Type B pancreatic cell (in vitro differentiated cells): ENCODE results near the gene MBD6. TPM values are rescaled to one million over a fixed set of nuclear protein-coding genes. Genes with fewer than 3 reads are reported as not detected.

Source experiments
- DNase-seq: peaks from one replicate; pipeline ENCODE4 v3.0.0; 2021; ENCODE audit warnings: mixed read lengths; ENCODE audit not compliant: unreplicated experiment; ENCODE audit errors: extremely low spot score
- H3K27ac Mint-ChIP-seq: 2 replicates; pipeline ENCODE4 v1.8.0; 2021; ENCODE audit warnings: mild to moderate bottlenecking, mixed read lengths
- H3K27me3 Mint-ChIP-seq: 2 replicates; pipeline ENCODE4 v1.8.0; 2021; ENCODE audit warnings: mixed read lengths
- H3K36me3 Mint-ChIP-seq: 2 replicates; pipeline ENCODE4 v1.8.0; 2021; ENCODE audit warnings: mixed read lengths
- H3K4me1 Mint-ChIP-seq: one replicate; pipeline ENCODE4 v1.8.0; 2021; ENCODE audit warnings: mixed read lengths; ENCODE audit not compliant: unreplicated experiment
- H3K4me3 Mint-ChIP-seq: 2 replicates; pipeline ENCODE4 v1.8.0; 2021; ENCODE audit warnings: mild to moderate bottlenecking, mixed read lengths
- H3K9me3 Mint-ChIP-seq: 2 replicates; pipeline ENCODE4 v1.8.0; 2021; ENCODE audit warnings: mixed read lengths
- total RNA-seq: library from RNA; stranded (reverse); gene quantifications from 2 replicates; pipeline ENCODE4 v1.2.1, GENCODE V29; 2021; ENCODE audit warnings: low replicate concordance
- TF ChIP-seq, protein P1 (sequence below): fragments of 200-600 bp; sonication (generic); conservative IDR thresholded peaks from 2 replicates; pipeline ENCODE4 v1.5.0; 2021; ENCODE audit warnings: antibody characterized with exemption, mild to moderate bottlenecking

The MBD6 gene
- total RNA-seq, 1 donor from 2014 or later, result 94.7 TPM

DNA sequence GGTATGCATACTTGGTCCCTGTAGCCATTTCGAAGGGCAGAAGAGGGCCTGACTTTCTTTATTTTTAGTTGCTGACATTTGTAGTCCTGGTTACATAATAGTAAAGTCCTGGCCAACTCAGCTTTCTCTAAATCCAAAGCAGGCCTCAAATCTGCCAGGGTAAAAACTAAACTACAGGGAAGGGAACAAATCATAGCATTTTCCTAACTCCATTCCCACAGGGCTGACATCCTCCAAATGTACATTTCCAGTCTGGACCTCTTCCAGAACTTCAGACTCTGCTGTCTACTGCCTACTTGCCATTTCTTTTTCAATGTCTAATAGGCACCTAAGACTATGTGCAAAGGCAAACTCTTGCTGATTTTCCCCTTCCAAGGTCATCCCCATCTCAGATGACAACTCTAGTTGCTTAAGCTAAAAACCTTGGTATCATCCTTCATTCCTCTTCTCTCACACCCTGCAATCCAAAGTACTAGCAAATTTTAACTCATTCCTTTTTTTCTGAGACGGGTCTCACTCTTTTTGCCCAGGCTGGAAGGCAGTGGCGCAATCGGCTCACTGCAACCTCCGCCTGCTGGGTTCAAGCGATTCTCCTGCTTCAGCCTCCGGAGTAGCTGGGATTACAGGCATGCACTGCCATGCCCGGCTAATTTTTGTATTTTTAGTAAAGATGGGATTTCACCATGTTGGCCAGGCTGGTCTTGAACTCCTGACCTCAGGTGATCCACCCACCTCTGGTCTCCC is 4.3 kb upstream of the MBD6 start:
- Mint-ChIP-seq H3K9me3 (no peaks in the 10 kb centered on the region), H3K4me3 (peak overlapping the region; percentile 99), H3K36me3 (peaks cover 21% of the 10 kb centered on the region), H3K27me3 (no peaks in the 10 kb centered on the region), H3K27ac (peak overlapping the region; percentile 99), H3K4me1 (peaks cover 26% of the 10 kb centered on the region)
- DNase-seq, result no peak
- TF ChIP-seq, protein P1, sequence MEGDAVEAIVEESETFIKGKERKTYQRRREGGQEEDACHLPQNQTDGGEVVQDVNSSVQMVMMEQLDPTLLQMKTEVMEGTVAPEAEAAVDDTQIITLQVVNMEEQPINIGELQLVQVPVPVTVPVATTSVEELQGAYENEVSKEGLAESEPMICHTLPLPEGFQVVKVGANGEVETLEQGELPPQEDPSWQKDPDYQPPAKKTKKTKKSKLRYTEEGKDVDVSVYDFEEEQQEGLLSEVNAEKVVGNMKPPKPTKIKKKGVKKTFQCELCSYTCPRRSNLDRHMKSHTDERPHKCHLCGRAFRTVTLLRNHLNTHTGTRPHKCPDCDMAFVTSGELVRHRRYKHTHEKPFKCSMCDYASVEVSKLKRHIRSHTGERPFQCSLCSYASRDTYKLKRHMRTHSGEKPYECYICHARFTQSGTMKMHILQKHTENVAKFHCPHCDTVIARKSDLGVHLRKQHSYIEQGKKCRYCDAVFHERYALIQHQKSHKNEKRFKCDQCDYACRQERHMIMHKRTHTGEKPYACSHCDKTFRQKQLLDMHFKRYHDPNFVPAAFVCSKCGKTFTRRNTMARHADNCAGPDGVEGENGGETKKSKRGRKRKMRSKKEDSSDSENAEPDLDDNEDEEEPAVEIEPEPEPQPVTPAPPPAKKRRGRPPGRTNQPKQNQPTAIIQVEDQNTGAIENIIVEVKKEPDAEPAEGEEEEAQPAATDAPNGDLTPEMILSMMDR, result no peak

DNA sequence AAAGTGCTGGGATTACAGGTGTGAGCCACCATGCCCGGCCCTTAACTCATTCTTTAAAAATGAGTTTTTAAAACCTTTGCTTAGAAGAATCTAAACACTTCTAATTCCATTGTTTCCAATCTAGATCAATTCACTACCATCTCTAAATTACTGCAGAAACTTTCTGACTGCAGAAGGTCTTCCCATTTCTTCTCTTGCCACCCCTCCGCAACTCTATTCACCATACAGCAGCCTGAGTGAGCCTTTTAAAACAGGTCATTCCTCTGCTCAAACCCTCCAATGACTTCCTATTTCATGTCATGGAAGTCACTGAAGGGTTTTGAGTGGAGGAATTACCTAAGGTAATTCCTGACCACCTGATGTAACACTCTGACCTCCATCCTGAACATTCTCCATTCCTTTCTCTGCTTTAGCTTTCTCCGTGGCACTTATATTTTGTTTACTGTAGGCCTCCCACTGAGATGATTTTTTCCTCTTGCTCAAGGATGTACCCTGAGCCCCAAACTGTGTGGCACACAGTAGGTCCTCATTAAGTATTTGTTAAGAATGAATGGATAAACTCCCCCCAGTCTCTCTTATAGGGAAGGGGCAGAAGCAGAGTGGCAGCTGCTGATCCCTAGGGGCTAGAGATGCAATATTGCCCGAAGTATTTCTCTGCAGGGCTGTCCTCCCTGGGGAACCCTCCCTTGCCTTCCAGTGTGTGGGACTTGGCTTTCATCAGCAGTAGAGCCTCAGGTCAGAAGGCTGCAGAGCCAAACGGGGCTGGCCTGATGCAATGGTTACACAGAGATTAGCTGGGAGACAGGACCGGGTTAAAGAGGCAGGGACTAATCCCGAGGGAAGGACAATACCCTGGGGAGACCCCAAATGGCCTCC is 3.5 kb upstream of the MBD6 start:
- no peak for DNase-seq
- Mint-ChIP-seq H3K36me3 (peaks cover 21% of the 10 kb centered on the region), H3K4me1 (peaks cover 32% of the 10 kb centered on the region), H3K27ac (peak overlapping the region; percentile 99), H3K4me3 (peak overlapping the region; percentile 99), H3K27me3 (no peaks in the 10 kb centered on the region), H3K9me3 (no peaks in the 10 kb centered on the region)
- TF ChIP-seq, protein P1, result no peak

DNA sequence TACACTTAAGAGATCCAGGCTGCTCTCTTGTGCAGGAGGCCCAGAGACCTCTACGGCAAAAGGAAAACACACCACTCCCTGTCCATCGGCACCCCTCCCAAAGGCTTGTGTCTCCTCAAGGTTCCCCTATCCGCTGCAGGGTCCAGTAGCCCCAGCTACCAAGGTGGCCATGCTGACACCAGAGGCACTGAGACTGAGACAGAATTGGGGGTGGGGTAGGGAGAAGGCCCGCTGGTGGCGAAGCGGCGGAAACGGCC is 2.9 kb upstream of the MBD6 start:
- DNase-seq, result no peak
- TF ChIP-seq, protein P1, result no peak
- Mint-ChIP-seq H3K9me3 (no peaks in the 10 kb centered on the region), H3K36me3 (peaks cover 24% of the 10 kb centered on the region), H3K4me3 (peak overlapping the region; percentile 99), H3K27ac (peak overlapping the region; percentile 99), H3K4me1 (peaks cover 37% of the 10 kb centered on the region), H3K27me3 (no peaks in the 10 kb centered on the region)

GRCh38 chr12:57520053-57520818 is 2.4 kb upstream of the MBD6 start, which contains the start of gene DDIT3:
TSS of gene DDIT3 (minus strand) at chr12:57520514. CDS start at chr12:57517406, 3,108 bp downstream.
- Mint-ChIP-seq H3K4me3 (peak within 1 kb of the TSS; percentile 99), H3K9me3 (no peaks in the 10 kb centered on the region), H3K27me3 (no peaks in the 10 kb centered on the region), H3K36me3 (peaks cover 24% of the 10 kb centered on the region), H3K27ac (peak within 1 kb of the TSS; percentile 99), H3K4me1 (peaks cover 41% of the 10 kb centered on the region)
- TF ChIP-seq, protein P1, result no peak
- DNase-seq, result peak; percentile 100

- TF ChIP-seq, protein P1, result no peak
- H3K27me3 Mint-ChIP-seq, result no peaks in the 10 kb centered on the region
- H3K36me3 Mint-ChIP-seq, result peaks cover 13% of the 10 kb centered on the region
- peak overlapping the region; percentile 99 for H3K4me3 Mint-ChIP-seq
- H3K27ac Mint-ChIP-seq, result peak overlapping the region; percentile 99
- DNase-seq, result no peak
- no peaks in the 10 kb centered on the region for H3K9me3 Mint-ChIP-seq
- H3K4me1 Mint-ChIP-seq, result peaks cover 44% of the 10 kb centered on the region
Observed at GRCh38 chr12:57521525-57522010, 1.1 kb upstream of the MBD6 start.
